ENCODE measurements around the gene GRK5.

- TF ChIP-seq, protein P1, sequence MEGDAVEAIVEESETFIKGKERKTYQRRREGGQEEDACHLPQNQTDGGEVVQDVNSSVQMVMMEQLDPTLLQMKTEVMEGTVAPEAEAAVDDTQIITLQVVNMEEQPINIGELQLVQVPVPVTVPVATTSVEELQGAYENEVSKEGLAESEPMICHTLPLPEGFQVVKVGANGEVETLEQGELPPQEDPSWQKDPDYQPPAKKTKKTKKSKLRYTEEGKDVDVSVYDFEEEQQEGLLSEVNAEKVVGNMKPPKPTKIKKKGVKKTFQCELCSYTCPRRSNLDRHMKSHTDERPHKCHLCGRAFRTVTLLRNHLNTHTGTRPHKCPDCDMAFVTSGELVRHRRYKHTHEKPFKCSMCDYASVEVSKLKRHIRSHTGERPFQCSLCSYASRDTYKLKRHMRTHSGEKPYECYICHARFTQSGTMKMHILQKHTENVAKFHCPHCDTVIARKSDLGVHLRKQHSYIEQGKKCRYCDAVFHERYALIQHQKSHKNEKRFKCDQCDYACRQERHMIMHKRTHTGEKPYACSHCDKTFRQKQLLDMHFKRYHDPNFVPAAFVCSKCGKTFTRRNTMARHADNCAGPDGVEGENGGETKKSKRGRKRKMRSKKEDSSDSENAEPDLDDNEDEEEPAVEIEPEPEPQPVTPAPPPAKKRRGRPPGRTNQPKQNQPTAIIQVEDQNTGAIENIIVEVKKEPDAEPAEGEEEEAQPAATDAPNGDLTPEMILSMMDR (conservative IDR thresholded peaks at IDR 0.05; ENCODE audit: low read depth, low read length), result no peak
- no peak for TF ChIP-seq EZH2phosphoT487 (IDR thresholded peaks at IDR 0.05; ENCODE audit: borderline replicate concordance, low read length)
- no peak for TF ChIP-seq EZH2 (IDR thresholded peaks at IDR 0.05; ENCODE audit: low read length, unreplicated experiment)
These were observed 103.4 kb downstream of the GRK5 start for GRCh38 chr10:119310806-119311205.
